Nephron (organoid): ENCODE data around the gene CMTM3.

Source experiments
- H3K27ac Mint-ChIP-seq, 3 experiments: 2 replicates each; pipeline ENCODE4 v1.8.0; 2020; ENCODE audit warnings: mixed read lengths in 3 of 3, mild to moderate bottlenecking in 2 of 3, moderate library complexity in 1 of 3
- H3K27me3 Mint-ChIP-seq: 2 replicates; pipeline ENCODE4 v1.8.0; 2021; ENCODE audit warnings: low read depth, mild to moderate bottlenecking, moderate library complexity, mixed read lengths
- H3K36me3 Mint-ChIP-seq: 2 replicates; pipeline ENCODE4 v1.8.0; 2020; ENCODE audit warnings: low read depth, mixed read lengths
- H3K4me1 Mint-ChIP-seq: 2 replicates; pipeline ENCODE4 v1.8.0; 2020; ENCODE audit warnings: mixed read lengths
- H3K4me3 Mint-ChIP-seq, 3 experiments: 2 replicates each; pipeline ENCODE4 v1.8.0; 2020; ENCODE audit warnings: mild to moderate bottlenecking in 3 of 3, mixed read lengths in 3 of 3, moderate library complexity in 2 of 3
- H3K9me3 Mint-ChIP-seq: 2 replicates; pipeline ENCODE4 v1.8.0; 2020; ENCODE audit warnings: mixed read lengths
- TF ChIP-seq, protein P1 (sequence below), 3 experiments: fragments of 200-600 bp; sonication (generic); IDR thresholded peaks; one replicate each; pipeline ENCODE4 v1.5.0; 2021; ENCODE audit warnings: antibody characterized with exemption in 3 of 3; ENCODE audit not compliant: unreplicated experiment in 3 of 3

CMTM3 gene

DNA sequence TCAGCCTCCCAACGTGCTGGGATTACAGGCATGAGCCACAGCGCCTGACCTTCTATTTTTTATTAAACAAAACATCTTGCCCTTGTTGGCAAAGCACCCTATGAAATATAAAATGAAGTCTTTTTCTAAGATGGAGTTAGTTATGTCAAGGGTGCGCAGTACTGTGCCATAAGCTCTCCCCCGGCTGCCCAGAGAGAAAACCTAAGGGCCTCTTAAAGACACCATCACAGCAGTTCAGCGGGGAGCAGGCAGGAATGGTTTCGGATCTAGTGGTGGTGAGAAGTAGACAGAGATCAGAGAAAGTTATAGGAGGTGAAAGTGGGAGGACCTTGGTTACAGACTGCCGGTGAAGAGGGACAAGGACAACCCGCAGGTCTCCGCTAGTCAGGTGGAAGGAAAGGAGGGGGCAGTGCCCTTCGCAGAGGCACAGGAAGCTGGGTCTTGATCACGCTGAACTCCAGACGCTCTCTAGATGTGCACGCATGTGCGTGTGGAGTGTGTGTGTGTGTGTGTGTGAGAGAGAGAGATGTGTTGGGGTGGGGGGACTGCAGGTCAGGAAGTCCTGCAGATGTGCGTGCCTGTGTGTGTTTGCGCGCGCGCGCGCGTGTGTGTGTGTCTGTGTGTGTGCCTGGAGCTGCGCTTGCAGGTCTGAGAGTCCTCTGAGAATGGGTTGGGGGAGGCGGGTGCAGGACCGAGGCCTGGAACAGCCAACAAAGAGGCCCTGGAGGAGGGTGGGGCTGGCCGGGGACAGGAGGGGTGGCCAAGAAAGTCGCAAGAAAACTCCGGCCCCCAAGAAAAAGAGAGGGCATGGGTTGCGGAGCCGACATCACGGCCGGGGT is 748 bp upstream of the CMTM3 start:
- Mint-ChIP-seq H3K36me3 (peaks cover 2% of the 10 kb centered on the region), H3K4me1 (peaks cover 36% of the 10 kb centered on the region)

DNA sequence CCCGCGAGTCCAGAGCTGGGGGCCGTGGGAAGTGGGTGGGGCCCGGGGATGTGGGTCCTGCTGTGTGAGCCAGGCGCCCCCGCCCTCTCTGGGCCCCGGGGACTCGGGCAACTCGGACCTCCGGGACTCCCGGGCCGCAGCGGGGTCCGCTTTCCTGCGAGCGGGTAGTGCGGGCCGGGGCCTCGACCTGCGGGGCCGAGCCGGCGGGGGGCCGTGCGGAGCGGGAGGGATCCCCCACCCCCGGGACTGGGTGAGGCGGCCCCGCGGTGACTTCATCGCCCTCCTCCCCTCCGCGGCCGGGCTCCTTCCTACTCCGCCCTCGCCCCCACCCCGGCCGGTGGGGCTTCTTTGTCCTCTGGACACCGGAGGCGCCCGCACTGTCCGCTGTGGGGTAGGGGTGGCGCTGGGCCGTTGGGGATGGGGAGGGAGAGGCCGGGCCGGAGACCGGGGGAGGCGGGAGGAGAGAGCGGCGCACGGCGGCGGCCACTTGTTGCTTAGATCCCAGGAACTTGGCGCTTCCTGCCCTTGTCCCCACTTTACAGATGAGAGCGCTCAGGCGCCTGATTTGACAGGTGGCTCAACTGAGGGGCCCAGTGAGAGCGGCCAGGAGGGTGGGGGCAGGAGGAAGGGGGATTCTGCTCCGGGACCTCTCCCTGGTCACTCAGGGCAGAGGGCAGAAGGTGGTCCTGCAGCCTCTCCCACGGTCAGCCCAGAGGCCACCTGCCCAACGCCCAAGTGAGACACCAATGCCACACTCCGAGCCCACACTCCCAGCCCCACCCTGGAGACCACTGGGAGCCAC is 874 bp downstream of the CMTM3 start:
- TF ChIP-seq, protein P1, sequence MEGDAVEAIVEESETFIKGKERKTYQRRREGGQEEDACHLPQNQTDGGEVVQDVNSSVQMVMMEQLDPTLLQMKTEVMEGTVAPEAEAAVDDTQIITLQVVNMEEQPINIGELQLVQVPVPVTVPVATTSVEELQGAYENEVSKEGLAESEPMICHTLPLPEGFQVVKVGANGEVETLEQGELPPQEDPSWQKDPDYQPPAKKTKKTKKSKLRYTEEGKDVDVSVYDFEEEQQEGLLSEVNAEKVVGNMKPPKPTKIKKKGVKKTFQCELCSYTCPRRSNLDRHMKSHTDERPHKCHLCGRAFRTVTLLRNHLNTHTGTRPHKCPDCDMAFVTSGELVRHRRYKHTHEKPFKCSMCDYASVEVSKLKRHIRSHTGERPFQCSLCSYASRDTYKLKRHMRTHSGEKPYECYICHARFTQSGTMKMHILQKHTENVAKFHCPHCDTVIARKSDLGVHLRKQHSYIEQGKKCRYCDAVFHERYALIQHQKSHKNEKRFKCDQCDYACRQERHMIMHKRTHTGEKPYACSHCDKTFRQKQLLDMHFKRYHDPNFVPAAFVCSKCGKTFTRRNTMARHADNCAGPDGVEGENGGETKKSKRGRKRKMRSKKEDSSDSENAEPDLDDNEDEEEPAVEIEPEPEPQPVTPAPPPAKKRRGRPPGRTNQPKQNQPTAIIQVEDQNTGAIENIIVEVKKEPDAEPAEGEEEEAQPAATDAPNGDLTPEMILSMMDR (IDR thresholded peaks at IDR 0.05; ENCODE audit: unreplicated experiment in 3 of 3): no peak
- Mint-ChIP-seq H3K27ac (peak overlapping the region in 1 of 3 experiments; percentile 71), H3K9me3 (no peaks in the 10 kb centered on the region), H3K4me1 (peaks cover 37% of the 10 kb centered on the region), H3K27me3 (peaks cover 4% of the 10 kb centered on the region), H3K36me3 (peaks cover 13% of the 10 kb centered on the region), H3K4me3 (peak overlapping the region; percentile 76 to 88 (median 86))

More for the DNA sequence above, 748 bp upstream of the CMTM3 start:
- TF ChIP-seq, protein P1 (IDR thresholded peaks at IDR 0.05; ENCODE audit: unreplicated experiment in 3 of 3): no peak
- Mint-ChIP-seq H3K9me3 (no peaks in the 10 kb centered on the region), H3K27ac (peak overlapping the region; percentile 97 to 99 (median 99)), H3K27me3 (peaks cover 4% of the 10 kb centered on the region), H3K4me3 (peak overlapping the region; percentile 89 to 95 (median 94))

DNA sequence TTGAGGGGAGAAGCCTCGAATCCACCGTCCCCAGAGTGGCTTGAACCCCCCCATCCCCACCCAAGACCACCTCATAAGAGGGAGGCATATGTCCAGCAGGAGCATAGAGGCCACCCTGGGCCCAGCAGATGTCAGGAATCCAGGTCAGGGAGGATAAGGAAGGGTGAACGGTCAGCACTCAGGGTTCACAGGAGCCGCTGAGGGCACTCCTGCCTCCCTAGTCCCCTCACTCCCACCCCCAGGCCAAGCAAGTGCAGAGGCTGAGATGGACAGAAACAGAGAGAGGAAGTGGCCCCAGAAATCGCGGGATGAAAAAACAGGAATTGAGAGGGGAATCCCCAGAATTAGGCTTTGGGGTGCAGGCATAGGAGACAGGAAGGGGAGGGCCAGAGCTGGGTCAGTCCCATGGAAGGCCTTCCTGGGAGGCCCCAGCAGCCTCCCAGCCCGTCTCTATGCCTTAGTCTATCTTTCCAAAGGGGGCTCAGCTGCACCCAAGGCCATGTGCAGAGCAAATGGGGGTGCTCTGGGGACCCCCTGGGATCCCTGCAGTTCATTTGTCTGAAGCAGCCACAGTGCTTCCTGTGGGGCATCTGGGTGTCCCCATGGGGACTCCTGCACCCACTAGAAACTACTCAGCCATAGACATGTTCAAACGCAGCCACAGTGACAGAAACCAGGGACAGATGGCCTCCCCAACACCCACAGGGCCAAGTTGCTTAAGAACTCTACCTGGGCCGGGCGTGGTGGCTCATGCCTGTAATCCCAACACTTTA is 1.7 kb downstream of the CMTM3 start:
- Mint-ChIP-seq H3K36me3 (peaks cover 21% of the 10 kb centered on the region), H3K4me1 (peaks cover 29% of the 10 kb centered on the region), H3K4me3 (peak overlapping the region; percentile 76 to 88 (median 86)), H3K27ac (peak overlapping the region; percentile 64 to 85 (median 71)), H3K27me3 (no peaks in the 10 kb centered on the region), H3K9me3 (no peaks in the 10 kb centered on the region)
- TF ChIP-seq, protein P1 (IDR thresholded peaks at IDR 0.05; ENCODE audit: unreplicated experiment in 3 of 3): no peak

DNA sequence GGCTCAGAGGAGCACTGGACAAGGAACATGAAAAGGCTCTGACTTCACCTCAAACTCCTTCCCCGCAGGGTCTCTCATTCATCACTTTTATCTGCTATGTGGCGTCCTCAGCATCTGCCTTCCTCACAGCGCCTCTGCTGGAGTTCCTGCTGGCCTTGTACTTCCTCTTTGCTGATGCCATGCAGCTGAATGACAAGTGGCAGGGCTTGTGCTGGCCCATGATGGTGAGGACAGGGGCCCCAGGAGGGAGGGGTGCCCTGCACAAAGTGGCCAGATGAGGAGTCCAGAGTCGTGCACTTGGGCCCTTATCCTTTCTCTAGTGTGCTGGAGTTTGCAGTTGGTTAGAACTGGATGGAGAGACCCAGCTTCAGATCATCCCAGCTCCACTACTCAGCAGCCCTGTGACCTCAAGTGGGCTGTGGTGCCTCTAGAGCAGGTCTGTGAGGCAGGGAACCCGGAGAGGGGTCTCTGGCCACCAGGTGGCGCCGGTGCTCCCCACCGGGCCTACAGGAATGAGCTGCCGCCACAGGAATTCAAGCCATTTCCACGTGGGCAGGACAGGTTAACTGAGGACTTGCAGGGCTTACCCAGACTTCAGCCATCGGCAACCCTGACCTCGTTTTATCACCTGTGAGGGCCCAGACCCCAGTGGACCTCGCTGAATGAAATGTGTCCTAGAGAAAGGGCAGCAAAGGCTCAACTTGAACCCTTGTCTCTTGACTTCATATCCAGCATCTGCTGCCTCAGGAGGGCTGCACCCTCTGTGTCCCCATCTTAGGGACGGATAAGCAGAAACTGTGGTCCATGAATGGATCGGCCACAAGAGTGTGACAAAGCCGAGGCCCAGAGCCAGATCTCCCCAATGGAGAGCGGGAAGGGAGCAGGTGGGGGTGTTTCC is 4.0 kb downstream of the CMTM3 start:
- Mint-ChIP-seq H3K27me3 (no peaks in the 10 kb centered on the region), H3K4me1 (peaks cover 22% of the 10 kb centered on the region), H3K27ac (peak overlapping the region; percentile 21 to 75 (median 40)), H3K9me3 (no peaks in the 10 kb centered on the region), H3K4me3 (peak overlapping the region; percentile 62 to 78 (median 77)), H3K36me3 (peaks cover 42% of the 10 kb centered on the region)
- TF ChIP-seq, protein P1 (IDR thresholded peaks at IDR 0.05; ENCODE audit: unreplicated experiment in 3 of 3): peak; percentile 90 to 94 (median 91)

DNA sequence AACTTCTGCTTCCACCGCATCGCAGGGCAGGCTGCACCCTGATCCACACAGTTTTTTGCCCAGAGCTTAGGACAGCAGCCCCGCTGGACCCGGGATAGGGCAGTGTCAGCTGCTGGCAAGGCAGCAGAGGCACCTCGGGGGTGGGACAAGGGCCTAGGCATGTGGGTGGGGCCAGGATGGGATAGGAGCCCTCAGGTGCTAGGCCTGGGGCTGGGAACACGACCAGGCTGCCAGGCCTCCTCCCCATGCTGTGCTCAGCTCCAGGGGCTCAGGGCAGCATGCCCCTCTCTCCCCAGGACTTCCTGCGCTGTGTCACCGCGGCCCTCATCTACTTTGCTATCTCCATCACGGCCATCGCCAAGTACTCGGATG is 4.6 kb downstream of the CMTM3 start:
- peaks cover 16% of the 10 kb centered on the region for H3K4me1 Mint-ChIP-seq
- peaks cover 47% of the 10 kb centered on the region for H3K36me3 Mint-ChIP-seq
- TF ChIP-seq, protein P1 (IDR thresholded peaks at IDR 0.05; ENCODE audit: unreplicated experiment in 3 of 3): no peak
- H3K4me3 Mint-ChIP-seq: no peak overlapping the region
- H3K27me3 Mint-ChIP-seq: no peaks in the 10 kb centered on the region
- H3K9me3 Mint-ChIP-seq: no peaks in the 10 kb centered on the region
- no peak overlapping the region for H3K27ac Mint-ChIP-seq
